ENCODE measurements around the gene ATP2B3. TPM values are rescaled to one million over a fixed set of nuclear protein-coding genes. Genes with fewer than 3 reads are reported as not detected.
A peak's percentile ranks its signal among the peaks of the same experiment; 100 is the strongest.

Gene ATP2B3
- total RNA-seq, 1 donor from 2014 or later, result not detected

GRCh38 chrX:153610836-153611213 is 93.4 kb downstream of the ATP2B3 start:
- intact Hi-C loops (cut with micrococcal nuclease), result loop anchor here (5.0 kb wide), 1 partner anchor 56 kb away; no protein-coding TSS in a partner anchor
- H3K4me1 Mint-ChIP-seq, result peaks cover 10% of the 10 kb centered on the region
- H3K27ac Mint-ChIP-seq, result no peak overlapping the region
- H3K4me3 Mint-ChIP-seq, result peak overlapping the region; percentile 82
- no peak for DNase-seq
- H3K36me3 Mint-ChIP-seq (ENCODE audit: low read depth), result no peaks in the 10 kb centered on the region
- peaks cover 18% of the 10 kb centered on the region for H3K27me3 Mint-ChIP-seq
- no peaks in the 10 kb centered on the region for H3K9me3 Mint-ChIP-seq

- Mint-ChIP-seq H3K27ac (no peak overlapping the region), H3K4me1 (peaks cover 10% of the 10 kb centered on the region), H3K36me3 (ENCODE audit: low read depth) (no peaks in the 10 kb centered on the region), H3K4me3 (no peak overlapping the region), H3K9me3 (no peaks in the 10 kb centered on the region), H3K27me3 (peaks cover 23% of the 10 kb centered on the region)
- no peak for DNase-seq
- intact Hi-C loops (cut with micrococcal nuclease), result loop anchor here (5.0 kb wide), 1 partner anchor 56 kb away; no protein-coding TSS in a partner anchor
Measured at GRCh38 chrX:153611298-153612095, 94.1 kb downstream of the ATP2B3 start.

GRCh38 chrX:153612413-153612812 is 95.0 kb downstream of the ATP2B3 start:
- Mint-ChIP-seq H3K27me3 (peaks cover 21% of the 10 kb centered on the region), H3K4me3 (no peak overlapping the region), H3K4me1 (peaks cover 10% of the 10 kb centered on the region), H3K27ac (no peak overlapping the region), H3K9me3 (no peaks in the 10 kb centered on the region), H3K36me3 (ENCODE audit: low read depth) (no peaks in the 10 kb centered on the region)
- intact Hi-C loops (cut with micrococcal nuclease), result loop anchor here (5.0 kb wide), 1 partner anchor 55 kb away; no protein-coding TSS in a partner anchor
- no peak for DNase-seq

GRCh38 chrX:153614818-153615217 is 97.4 kb downstream of the ATP2B3 start:
- H3K9me3 Mint-ChIP-seq, result no peaks in the 10 kb centered on the region
- no peak for DNase-seq
- H3K27me3 Mint-ChIP-seq, result peaks cover 28% of the 10 kb centered on the region
- no peaks in the 10 kb centered on the region for H3K36me3 Mint-ChIP-seq (ENCODE audit: low read depth)
- intact Hi-C loops (cut with micrococcal nuclease), result loop anchor here (5.0 kb wide), 1 partner anchor 52 kb away; no protein-coding TSS in a partner anchor
- H3K4me1 Mint-ChIP-seq, result peaks cover 7% of the 10 kb centered on the region
- H3K4me3 Mint-ChIP-seq, result no peak overlapping the region
- no peak overlapping the region for H3K27ac Mint-ChIP-seq

- no peak for DNase-seq
- Mint-ChIP-seq H3K9me3 (no peaks in the 10 kb centered on the region), H3K27ac (no peak overlapping the region), H3K4me3 (no peak overlapping the region), H3K27me3 (peaks cover 15% of the 10 kb centered on the region), H3K36me3 (ENCODE audit: low read depth) (no peaks in the 10 kb centered on the region), H3K4me1 (no peaks in the 10 kb centered on the region)
- intact Hi-C loops (cut with micrococcal nuclease), result no loop called here
Measured at GRCh38 chrX:153620576-153620975, 103.1 kb downstream of the ATP2B3 start.

GRCh38 chrX:153621949-153622598 is 104.6 kb downstream of the ATP2B3 start:
- Mint-ChIP-seq H3K27me3 (peaks cover 10% of the 10 kb centered on the region), H3K4me3 (no peak overlapping the region), H3K27ac (no peak overlapping the region), H3K9me3 (no peaks in the 10 kb centered on the region), H3K4me1 (no peaks in the 10 kb centered on the region), H3K36me3 (ENCODE audit: low read depth) (no peaks in the 10 kb centered on the region)
- intact Hi-C loops (cut with micrococcal nuclease), result no loop called here
- no peak for DNase-seq

GRCh38 chrX:153622661-153623309 is 105.3 kb downstream of the ATP2B3 start:
- no peak for DNase-seq
- Mint-ChIP-seq H3K9me3 (no peaks in the 10 kb centered on the region), H3K27me3 (peaks cover 6% of the 10 kb centered on the region), H3K4me1 (no peaks in the 10 kb centered on the region), H3K36me3 (ENCODE audit: low read depth) (no peaks in the 10 kb centered on the region), H3K27ac (no peak overlapping the region), H3K4me3 (no peak overlapping the region)
- intact Hi-C loops (cut with micrococcal nuclease), result no loop called here

- no peaks in the 10 kb centered on the region for H3K36me3 Mint-ChIP-seq (ENCODE audit: low read depth)
- no peaks in the 10 kb centered on the region for H3K4me1 Mint-ChIP-seq
- H3K27ac Mint-ChIP-seq, result no peak overlapping the region
- no peak for DNase-seq
- no peak overlapping the region for H3K4me3 Mint-ChIP-seq
- peaks cover 3% of the 10 kb centered on the region for H3K27me3 Mint-ChIP-seq
- intact Hi-C loops (cut with micrococcal nuclease), result no loop called here
- no peaks in the 10 kb centered on the region for H3K9me3 Mint-ChIP-seq
Measured at GRCh38 chrX:153623310-153624029, 106.0 kb downstream of the ATP2B3 start.

- no peaks in the 10 kb centered on the region for H3K36me3 Mint-ChIP-seq (ENCODE audit: low read depth)
- intact Hi-C loops (cut with micrococcal nuclease), result no loop called here
- H3K4me1 Mint-ChIP-seq, result no peaks in the 10 kb centered on the region
- no peaks in the 10 kb centered on the region for H3K27me3 Mint-ChIP-seq
- no peak overlapping the region for H3K27ac Mint-ChIP-seq
- H3K9me3 Mint-ChIP-seq, result no peaks in the 10 kb centered on the region
- no peak overlapping the region for H3K4me3 Mint-ChIP-seq
- no peak for DNase-seq
Measured at GRCh38 chrX:153624196-153625091, 107.0 kb downstream of the ATP2B3 start.

DNA sequence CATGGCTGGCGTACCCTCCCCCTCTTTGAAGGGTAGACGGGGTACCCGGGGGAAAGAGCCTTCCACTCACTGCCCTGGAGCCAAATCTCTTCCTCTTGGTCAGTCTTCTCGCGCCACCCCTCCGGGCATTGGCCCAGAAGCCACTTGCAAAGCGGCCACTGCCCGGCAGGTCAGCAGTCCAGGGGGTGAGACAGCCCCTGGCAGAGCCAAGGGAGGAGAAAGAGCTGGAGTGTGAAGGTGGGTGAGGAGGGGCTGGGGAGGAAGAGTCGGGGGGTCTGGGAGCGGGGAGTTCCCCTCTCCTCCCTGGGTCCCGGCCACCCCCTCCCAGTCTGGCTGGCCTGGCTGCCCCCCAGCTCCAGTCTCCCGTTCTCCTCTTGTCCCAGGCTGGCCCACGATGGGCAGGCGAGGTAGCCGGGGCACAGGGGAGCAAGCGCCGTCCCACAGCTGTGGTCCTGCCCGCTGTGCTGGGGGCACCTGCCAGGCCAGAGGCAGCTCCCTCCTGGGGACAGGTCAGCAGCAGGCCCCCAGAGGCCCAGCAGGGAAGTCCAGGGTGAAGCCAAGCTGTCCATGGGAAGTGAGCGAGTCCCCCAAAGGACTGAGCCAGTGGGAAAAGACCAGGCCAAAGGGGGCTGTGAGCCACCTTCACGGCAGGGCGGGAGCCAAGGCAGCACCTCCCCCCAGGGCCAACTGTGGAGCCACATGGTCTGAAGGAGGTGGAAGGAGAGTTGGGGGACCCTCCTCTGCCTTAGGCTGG is 108.0 kb downstream of the ATP2B3 start:
- Mint-ChIP-seq H3K36me3 (ENCODE audit: low read depth) (no peaks in the 10 kb centered on the region), H3K27me3 (no peaks in the 10 kb centered on the region), H3K4me3 (no peak overlapping the region), H3K4me1 (no peaks in the 10 kb centered on the region), H3K27ac (no peak overlapping the region), H3K9me3 (no peaks in the 10 kb centered on the region)
- intact Hi-C loops (cut with micrococcal nuclease), result no loop called here
- no peak for DNase-seq

DNA sequence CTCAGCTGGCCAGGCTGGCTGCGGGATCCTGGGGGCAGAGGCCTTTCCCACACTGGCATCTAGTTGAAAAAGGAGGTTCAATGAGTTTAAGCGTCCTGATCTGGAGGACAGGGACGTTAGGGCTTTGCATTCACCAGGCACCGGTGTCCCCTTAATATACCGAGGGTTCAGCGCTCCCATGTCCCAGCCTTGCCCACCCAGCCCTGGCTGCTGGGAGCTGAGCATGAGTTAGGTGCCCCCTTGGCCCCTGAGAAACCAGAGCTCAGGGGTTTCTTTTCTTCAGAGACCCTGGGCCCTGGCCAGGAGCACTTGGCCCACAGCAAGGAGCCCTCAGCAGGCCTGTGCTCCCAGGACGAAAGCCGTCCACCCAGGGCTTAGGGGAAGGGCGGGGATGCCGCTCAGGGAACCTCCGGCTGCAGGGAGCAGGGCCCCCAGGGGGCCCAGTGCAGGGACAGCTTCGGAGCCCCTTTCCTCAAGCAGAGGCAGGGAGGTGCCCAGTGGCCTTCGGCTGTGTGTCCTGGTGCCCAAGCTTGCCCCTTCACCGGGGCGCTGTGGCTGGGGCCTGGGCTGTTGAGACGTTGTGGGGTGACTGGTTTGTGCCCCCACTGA is 108.7 kb downstream of the ATP2B3 start:
- Mint-ChIP-seq H3K27me3 (peaks cover 4% of the 10 kb centered on the region), H3K4me3 (no peak overlapping the region), H3K4me1 (no peaks in the 10 kb centered on the region), H3K27ac (no peak overlapping the region), H3K36me3 (ENCODE audit: low read depth) (no peaks in the 10 kb centered on the region), H3K9me3 (no peaks in the 10 kb centered on the region)
- intact Hi-C loops (cut with micrococcal nuclease), result no loop called here
- no peak for DNase-seq
